Right cardiac atrium (tissue), 5 donors: ENCODE data around the gene KIAA0513. TPM values are rescaled to one million over a fixed set of nuclear protein-coding genes. Genes with fewer than 3 reads are reported as not detected.
"Not testable (repeated sequence)": the region's sequence is repeated elsewhere in the genome, so short reads cannot be mapped to it uniquely, and the experiment has no call there.

ENCODE experiments used
- ATAC-seq, 2 donors: fragments of 200-7000 bp; cut with Tn5 transposase; one replicate each; pipeline versions ENCODE4 v1.8.0 to v1.9.1; 2020; ENCODE audit warnings: moderate library complexity in 2 of 2, mild to moderate bottlenecking in 1 of 2
- DNase-seq, 3 donors: peaks; one replicate each; pipeline ENCODE4 v3.0.0-alpha.2; 2020
- H3K27ac ChIP-seq: one replicate; pipeline ENCODE4 v1.5.1; 2013; ENCODE audit warnings: mild to moderate bottlenecking, low read length, control low read depth, moderate library complexity
- H3K27me3 ChIP-seq: one replicate; pipeline ENCODE4 v1.6.1; 2013; ENCODE audit not compliant: control insufficient read depth, insufficient read depth
- H3K4me1 ChIP-seq: one replicate; pipeline ENCODE4 v1.6.1; 2013; ENCODE audit warnings: low read length; ENCODE audit not compliant: control insufficient read depth, insufficient read depth
- H3K4me3 ChIP-seq: one replicate; pipeline ENCODE4 v1.5.1; 2013; ENCODE audit warnings: low read length, control low read depth
- H3K9me3 ChIP-seq: one replicate; pipeline ENCODE4 v1.6.1; 2013; ENCODE audit warnings: low read length; ENCODE audit not compliant: control insufficient read depth
- WGBS: extraction: QIAGEN DNeasy Blood & Tissue Kit; methylation state at CpG from one replicate; pipeline ENCODE4 v1.1.7; 2013; 5-methylcytosine and 5-hydroxymethylcytosine counted together
- intact Hi-C, 4 donors: fragments of 100-400 bp; cut with DNase I; formaldehyde crosslinking; loops; one replicate each; pipeline versions ENCODE4 v1.11.0 to v1.14.0; 2022 to 2023
- polyA plus RNA-seq: library from polyadenylated mRNA; stranded (reverse); fragments of 200-250 nt; gene quantifications from one replicate; pipeline ENCODE4 v1.2.3, GENCODE V29; 2013
- total RNA-seq, 4 donors: library from RNA; stranded (reverse); fragmentation: NEBNext Ultra II Directional; extraction: Animal tissue kit (Norgen Biotek cat#: 25700); gene quantifications; one replicate each; pipeline ENCODE4 v1.2.1, GENCODE V29; 2021
- donor health status: healthy with polysubstance abuse.
- donor health status: DM: no; HTN: yes; CAD: no.
- donor health status: DM: no; HTN: no; CAD: no.
- donor health status: DM: no; HTN: yes; CAD: no; lungs with severe emphysema.
- donor health status: DM: yes; HTN: yes; CAD: no.

The KIAA0513 gene
- total and polyA plus RNA-seq, 5 donors, result 6.7 to 13.5 (median 12.2) TPM

DNA sequence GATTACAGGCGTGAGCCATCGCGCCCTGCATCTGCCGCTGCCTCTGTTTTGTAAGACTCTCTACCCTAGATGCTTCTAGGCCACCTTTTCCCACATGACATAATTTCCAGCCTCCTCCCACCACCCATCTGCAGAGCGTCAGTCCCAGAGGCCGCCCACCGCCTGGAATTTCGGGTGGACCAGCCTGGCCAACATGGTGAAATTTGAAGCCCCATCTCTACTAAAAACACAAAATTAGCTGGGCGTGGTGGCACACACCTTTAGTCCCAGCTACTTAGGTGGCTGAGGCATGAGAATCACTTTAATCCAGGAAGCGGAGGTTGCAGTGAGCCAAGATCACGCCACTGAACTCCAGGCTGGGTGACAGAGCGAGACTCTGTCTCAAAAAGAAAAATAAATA, 89.8 kb downstream of the KIAA0513 start:
- Histone ChIP-seq H3K27me3 (no peaks in the 10 kb centered on the region), H3K27ac (no peak overlapping the region), H3K4me1 (no peaks in the 10 kb centered on the region), H3K4me3 (no peak overlapping the region), H3K9me3 (no peaks in the 10 kb centered on the region)
- intact Hi-C loops, result loop anchor here in 3 of 4 donors (10.0 kb wide), 4 partner anchors 127 to 597 kb away; no protein-coding TSS in a partner anchor
- 89% methylated on average over 12 of the region's 12 CpGs for WGBS
- DNase-seq (no peak), ATAC-seq (no peak)

GRCh38 chr16:85120006-85120340, 92.4 kb downstream of the KIAA0513 start:
- Histone ChIP-seq H3K9me3 (no peaks in the 10 kb centered on the region), H3K27me3 (no peaks in the 10 kb centered on the region), H3K27ac (no peak overlapping the region), H3K4me3 (no peak overlapping the region), H3K4me1 (no peaks in the 10 kb centered on the region)
- WGBS, result 85% methylated on average over 4 of the region's 4 CpGs
- no peak for ATAC-seq
- intact Hi-C loops, result loop anchor here in 2 of 4 donors (5.0 to 10.0 kb wide), 2 partner anchors 42 to 55 kb away; no protein-coding TSS in a partner anchor
- DNase-seq, result no peak

DNA sequence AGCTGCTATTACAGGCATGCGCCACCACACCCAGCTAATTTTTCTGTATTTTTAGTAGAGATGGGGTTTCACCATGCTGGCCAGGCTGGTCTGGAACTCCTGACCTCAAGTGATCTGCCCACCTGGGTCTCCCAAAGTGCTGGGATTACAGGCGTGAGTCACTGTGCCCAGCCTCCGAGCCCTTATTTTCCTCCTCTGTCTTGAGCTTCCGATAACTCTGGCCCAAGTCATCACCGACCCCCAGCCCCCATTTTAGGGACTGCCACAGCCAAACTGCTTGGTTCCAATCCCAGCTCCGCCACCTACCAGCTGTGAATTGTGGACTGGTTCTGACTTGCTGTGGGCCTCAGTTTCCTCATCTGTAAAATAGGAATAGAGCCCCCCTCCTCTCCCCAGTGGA, 95.8 kb downstream of the KIAA0513 start:
- H3K27ac ChIP-seq, result peak overlapping the region; percentile 54
- not testable (repeated sequence) for H3K4me3 ChIP-seq, H3K9me3 ChIP-seq, ATAC-seq, H3K27me3 ChIP-seq, H3K4me1 ChIP-seq
- peak in 1 of 3 donors; percentile 28 for DNase-seq
- WGBS, result 95% methylated on average over 6 of the region's 6 CpGs
- intact Hi-C loops, result loop anchor here in 2 of 4 donors (5.0 to 10.0 kb wide), 2 partner anchors 39 to 51 kb away; no protein-coding TSS in a partner anchor

DNA sequence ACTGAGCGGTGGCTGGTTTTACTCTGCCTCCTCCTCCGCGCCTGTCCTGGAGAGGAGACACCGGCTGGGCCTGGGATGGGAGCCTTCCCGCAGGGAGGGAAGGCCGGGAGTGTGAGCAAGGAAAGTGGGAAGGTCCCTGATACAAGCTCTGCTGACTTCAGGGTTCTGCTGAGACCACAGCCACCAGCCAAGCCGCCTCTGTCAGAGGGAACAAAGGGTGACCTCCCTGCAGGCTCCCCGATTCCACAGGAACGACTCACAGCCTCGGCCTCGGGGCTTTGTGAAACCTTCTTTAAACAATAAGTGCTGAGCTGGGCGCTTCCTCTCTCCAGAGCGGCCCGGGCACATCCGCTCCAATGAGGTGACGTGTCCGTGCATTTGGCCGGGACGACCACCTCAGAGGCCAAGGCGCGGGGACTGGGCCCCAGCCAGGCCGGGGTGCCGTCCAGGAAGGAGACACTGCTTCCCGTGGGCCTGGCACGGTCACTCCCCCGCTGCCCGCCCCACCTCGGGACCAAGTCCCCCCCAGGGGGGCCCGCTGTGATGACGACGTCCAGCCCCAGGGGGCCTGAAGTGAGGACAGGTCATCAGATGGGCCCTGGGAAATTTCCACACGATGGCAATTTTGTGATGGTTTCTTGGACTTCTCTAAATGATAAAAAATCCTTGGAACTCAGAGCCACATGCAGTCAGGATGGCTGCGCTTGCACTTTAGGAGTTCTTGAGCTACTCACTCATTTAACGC, 96.5 kb downstream of the KIAA0513 start:
- DNase-seq, result peak; percentile 90 to 93 (median 92)
- ATAC-seq, result peak; percentile 85 to 90
- Histone ChIP-seq H3K4me3 (no peak overlapping the region), H3K27me3 (no peaks in the 10 kb centered on the region), H3K9me3 (no peaks in the 10 kb centered on the region), H3K27ac (peak overlapping the region; percentile 54), H3K4me1 (peaks cover 6% of the 10 kb centered on the region)
- WGBS, result 35% methylated on average over 34 of the region's 34 CpGs
- intact Hi-C loops, result loop anchor here in 2 of 4 donors (5.0 to 10.0 kb wide), 2 partner anchors 38 to 51 kb away; no protein-coding TSS in a partner anchor

DNA sequence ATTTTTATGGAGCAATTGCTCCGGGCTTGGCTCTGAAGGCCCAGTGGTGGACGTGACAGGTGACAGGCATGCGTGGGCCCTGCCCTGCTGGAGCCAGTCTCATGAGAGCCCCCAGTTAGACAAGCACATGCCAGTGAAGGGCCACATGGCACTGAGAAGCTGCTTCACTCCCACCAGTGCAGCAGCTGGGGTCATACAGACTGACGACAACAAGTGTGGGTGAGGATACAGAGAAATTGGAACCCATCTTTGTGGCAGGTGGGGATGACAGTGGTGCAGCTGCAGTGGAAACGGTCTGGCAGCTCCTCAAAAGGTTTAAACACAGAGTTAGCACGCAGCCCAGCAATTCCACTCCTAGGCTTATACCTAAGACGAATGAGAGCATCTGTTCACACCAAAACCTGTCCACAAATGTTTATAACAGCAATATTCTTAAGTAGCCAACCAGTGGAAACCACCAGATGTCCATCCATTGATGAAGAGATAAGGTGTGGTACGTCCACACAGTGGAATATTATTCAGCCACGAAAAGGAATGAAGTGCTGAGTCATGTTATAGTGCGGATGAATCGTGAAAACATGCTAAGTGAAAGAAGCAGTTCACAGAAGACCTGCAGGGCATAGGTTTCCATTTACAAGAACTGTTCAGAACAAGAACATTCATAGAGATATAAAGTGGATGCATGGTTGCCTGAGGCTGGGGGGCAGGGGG, 97.2 kb downstream of the KIAA0513 start:
- H3K27ac ChIP-seq, result peak overlapping the region; percentile 54

GRCh38 chr16:85125570-85126393, 98.2 kb downstream of the KIAA0513 start:
- Histone ChIP-seq H3K27ac (peak overlapping the region; percentile 40), H3K4me3 (no peak overlapping the region), H3K9me3 (no peaks in the 10 kb centered on the region), H3K27me3 (no peaks in the 10 kb centered on the region), H3K4me1 (peaks cover 6% of the 10 kb centered on the region)
- ATAC-seq (peak; percentile 40 to 68), DNase-seq (peak; percentile 46 to 81 (median 79))
- 81% methylated on average over 16 of the region's 16 CpGs for WGBS
- intact Hi-C loops, result loop anchor here in 2 of 4 donors (5.0 to 10.0 kb wide), 2 partner anchors 47 to 49 kb away; no protein-coding TSS in a partner anchor

More for the DNA sequence above, 97.2 kb downstream of the KIAA0513 start:
- Histone ChIP-seq H3K9me3 (no peaks in the 10 kb centered on the region), H3K4me3 (no peak overlapping the region), H3K27me3 (no peaks in the 10 kb centered on the region), H3K4me1 (peaks cover 6% of the 10 kb centered on the region)
- ATAC-seq (no peak), DNase-seq (peak in 1 of 3 donors; percentile 60)
- intact Hi-C loops, result loop anchor here in 2 of 4 donors (5.0 to 10.0 kb wide), 3 partner anchors 38 to 50 kb away; no protein-coding TSS in a partner anchor
- 84% methylated on average over 11 of the region's 11 CpGs for WGBS

- 74% methylated on average over 12 of the region's 12 CpGs for WGBS
- peaks cover 8% of the 10 kb centered on the region for H3K4me1 ChIP-seq
- ATAC-seq, result no peak
- intact Hi-C loops, result loop anchor here in 2 of 4 donors (5.0 to 10.0 kb wide), 2 partner anchors 46 to 48 kb away; no protein-coding TSS in a partner anchor
- no peaks in the 10 kb centered on the region for H3K27me3 ChIP-seq
- DNase-seq, result no peak
- H3K27ac ChIP-seq, result no peak overlapping the region
- H3K4me3 ChIP-seq, result no peak overlapping the region
- no peaks in the 10 kb centered on the region for H3K9me3 ChIP-seq
Measured at GRCh38 chr16:85126394-85126704, 98.8 kb downstream of the KIAA0513 start.

DNA sequence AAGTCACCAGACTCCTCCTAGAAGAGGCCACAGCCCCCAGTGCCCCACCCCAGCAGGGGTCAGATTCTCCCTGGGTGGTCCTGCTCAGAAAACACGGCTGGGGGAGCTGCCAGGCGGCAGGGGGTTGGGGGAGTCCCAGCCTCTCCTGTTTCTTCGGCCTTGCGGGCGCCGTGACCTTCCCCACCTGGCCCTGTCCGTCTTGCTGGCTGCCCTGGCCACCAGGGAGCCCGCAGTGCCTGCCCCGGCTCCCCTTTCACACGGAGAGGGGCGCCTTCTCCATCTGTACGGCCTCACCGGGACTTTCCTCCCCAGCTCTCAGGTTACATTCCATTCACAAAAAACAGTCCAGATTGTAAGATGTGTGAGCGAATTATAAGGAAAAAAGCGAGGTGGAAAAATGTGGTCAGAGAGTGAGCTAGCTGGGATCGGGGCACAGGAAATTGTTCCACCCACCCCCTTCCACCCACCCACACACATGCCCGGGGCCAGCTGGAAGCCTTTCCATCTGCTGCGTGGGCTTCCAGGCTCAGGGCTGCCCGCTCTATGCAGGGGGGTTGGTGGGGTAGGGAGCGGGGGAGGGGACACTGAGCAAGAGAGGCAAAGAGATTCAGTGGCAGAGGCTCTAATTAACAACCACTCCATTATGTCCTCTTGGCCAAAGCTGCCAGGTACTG, 99.2 kb downstream of the KIAA0513 start:
- peak in 2 of 3 donors; percentile 62 to 64 for DNase-seq
- Histone ChIP-seq H3K27ac (no peak overlapping the region), H3K4me3 (no peak overlapping the region), H3K9me3 (no peaks in the 10 kb centered on the region), H3K27me3 (no peaks in the 10 kb centered on the region), H3K4me1 (peaks cover 8% of the 10 kb centered on the region)
- peak; percentile 20 to 47 for ATAC-seq
- intact Hi-C loops, result loop anchor here in 2 of 4 donors (5.0 to 10.0 kb wide), 2 partner anchors 45 to 48 kb away; no protein-coding TSS in a partner anchor
- WGBS, result 31% methylated on average over 20 of the region's 20 CpGs

DNA sequence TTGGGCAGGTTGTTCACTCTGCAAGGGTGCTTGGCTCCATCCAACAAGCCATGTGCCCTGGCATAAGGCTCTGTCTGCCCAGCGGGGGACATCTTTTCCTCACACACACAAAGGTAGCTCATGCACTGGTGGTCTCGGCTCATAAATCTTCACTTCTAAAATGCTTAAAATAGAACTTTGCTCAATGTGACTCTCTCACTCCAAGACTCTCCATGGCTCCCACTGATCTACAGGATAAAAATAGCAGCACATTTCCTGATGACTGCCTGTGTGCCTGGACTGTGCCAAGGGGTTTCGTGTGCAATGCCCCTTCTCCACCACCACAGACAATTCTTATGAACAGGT, 99.8 kb downstream of the KIAA0513 start:
- no peaks in the 10 kb centered on the region for H3K27me3 ChIP-seq
- 85% methylated on average over 3 of the region's 3 CpGs for WGBS
- peaks cover 8% of the 10 kb centered on the region for H3K4me1 ChIP-seq
- H3K4me3 ChIP-seq, result no peak overlapping the region
- no peak overlapping the region for H3K27ac ChIP-seq
- intact Hi-C loops, result loop anchor here in 2 of 4 donors (5.0 to 10.0 kb wide), 2 partner anchors 45 to 47 kb away; no protein-coding TSS in a partner anchor
- ATAC-seq (no peak), DNase-seq (peak in 1 of 3 donors; percentile 4)
- no peaks in the 10 kb centered on the region for H3K9me3 ChIP-seq
